NT2/D1 (cell line): ENCODE measurements around the gene NRM.

ENCODE experiments used
- SUZ12 ChIP-seq: IDR thresholded peaks from 2 replicates; pipeline ENCODE4 v1.6.1; 2011; ENCODE audit not compliant: insufficient read length, insufficient read depth; ENCODE audit errors: extremely low read depth
- YY1 ChIP-seq: IDR thresholded peaks from 2 replicates; pipeline ENCODE4 v1.6.1; 2011; ENCODE audit not compliant: insufficient read length, insufficient read depth
- ZNF274 ChIP-seq: IDR thresholded peaks from 2 replicates; pipeline ENCODE4 v1.6.1; 2011; ENCODE audit warnings: mild to moderate bottlenecking, low read depth, low read length

GRCh38 chr6:30640481-30640880, 50.3 kb downstream of the NRM start:
- TF ChIP-seq SUZ12: no peak
- no peak for TF ChIP-seq YY1
- no peak for TF ChIP-seq ZNF274
